Ovary (tissue), 3 donors: ENCODE measurements around the gene ABI3BP.

Experiments used
- CTCF ChIP-seq, 3 donors: fragments of 450-650 bp in 2 of 3; fragments of 200-600 bp in 1 of 3; IDR thresholded peaks; one replicate each; pipeline versions ENCODE4 v1.5.1 to v1.8.0; 2016 to 2022; ENCODE audit warnings: antibody characterized with exemption in 3 of 3, mild to moderate bottlenecking in 1 of 3
- POLR2A ChIP-seq: fragments of 450-650 bp; IDR thresholded peaks from one replicate; pipeline ENCODE4 v1.6.1; 2017; ENCODE audit warnings: antibody characterized with exemption, mild to moderate bottlenecking, moderate library complexity
- donor health status: DM: no; HTN: no; CAD: no.

- TF ChIP-seq CTCF (IDR thresholded peaks at IDR 0.05) (no peak), POLR2A (no peak)
Observed at GRCh38 chr3:100777271-100777670, 215.9 kb downstream of the ABI3BP start.
